CD1c-positive myeloid dendritic cell (primary cell): ENCODE data around the gene MARCHF2.

Source experiments
- DNase-seq: peaks from one replicate; pipeline ENCODE4 v3.0.0-alpha.2; 2016; ENCODE audit errors: extremely low spot score

The MARCHF2 gene

GRCh38 chr19:8387688-8388611 lies 25.2 kb upstream of the MARCHF2 start:
- no peak for DNase-seq

GRCh38 chr19:8388612-8388958 lies 24.5 kb upstream of the MARCHF2 start:
- no peak for DNase-seq

DNA sequence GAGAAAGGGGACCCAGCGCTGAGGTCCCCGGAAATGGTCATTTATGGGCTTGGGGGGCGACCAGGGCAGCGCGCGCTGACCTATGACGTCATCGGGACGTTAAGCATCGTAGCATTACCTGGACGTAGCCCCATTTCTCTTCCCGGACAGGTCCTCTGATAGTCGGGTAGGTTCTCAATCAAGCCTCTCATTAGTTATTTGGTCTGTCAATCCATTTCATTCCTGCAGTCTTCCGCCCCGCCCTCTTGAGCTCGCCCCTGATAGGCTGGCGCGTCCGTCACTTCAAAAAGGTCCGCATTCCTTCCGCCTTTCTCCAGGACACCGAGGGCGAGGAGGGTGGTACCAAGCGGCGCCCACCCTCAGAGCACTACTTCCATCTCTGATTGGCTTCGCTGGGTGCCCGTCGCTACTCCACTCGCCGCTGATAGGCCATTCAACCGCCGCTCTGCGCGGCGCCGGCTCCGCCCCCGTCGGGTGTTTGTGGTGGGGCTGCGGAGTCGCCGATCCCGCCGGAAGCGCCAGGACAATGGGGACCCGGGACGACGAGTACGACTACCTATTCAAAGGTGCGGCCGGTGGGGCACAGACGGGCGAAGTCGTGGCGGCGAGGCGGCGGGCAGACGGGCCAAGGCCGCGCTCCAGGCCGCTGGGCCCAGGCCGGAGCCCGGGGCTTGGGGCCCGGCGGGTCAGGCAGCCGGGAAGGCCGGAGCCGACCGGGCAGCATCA lies 23.1 kb upstream of the MARCHF2 start, which contains the start of gene RAB11B:
TSS of gene RAB11B (plus strand) at position 470 of the 726 bp plus-strand sequence. CDS start at position 527, 57 bp downstream.
- peak; percentile 99 for DNase-seq

DNA sequence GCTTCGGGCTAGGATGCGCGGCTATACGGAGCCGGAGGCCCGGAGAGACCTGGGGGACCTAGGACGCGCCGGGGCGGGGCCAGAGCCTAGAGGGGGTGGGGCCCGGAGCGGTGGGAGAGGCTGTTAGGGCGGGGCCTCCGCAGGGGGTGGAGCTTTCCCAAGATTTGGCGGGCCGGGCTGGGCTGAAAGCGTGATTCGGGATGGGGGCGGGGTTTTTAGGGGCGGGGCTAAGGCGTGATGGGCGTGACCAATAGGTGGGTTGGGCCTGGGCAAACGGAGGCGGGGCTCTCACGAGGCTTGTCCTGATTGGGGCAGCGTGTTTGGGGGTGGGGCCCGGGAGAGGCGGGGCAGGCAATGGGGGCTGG lies 22.5 kb upstream of the MARCHF2 start:
- DNase-seq = peak; percentile 95

- no peak for DNase-seq
Observed at GRCh38 chr19:8391198-8392016, 21.7 kb upstream of the MARCHF2 start.

DNA sequence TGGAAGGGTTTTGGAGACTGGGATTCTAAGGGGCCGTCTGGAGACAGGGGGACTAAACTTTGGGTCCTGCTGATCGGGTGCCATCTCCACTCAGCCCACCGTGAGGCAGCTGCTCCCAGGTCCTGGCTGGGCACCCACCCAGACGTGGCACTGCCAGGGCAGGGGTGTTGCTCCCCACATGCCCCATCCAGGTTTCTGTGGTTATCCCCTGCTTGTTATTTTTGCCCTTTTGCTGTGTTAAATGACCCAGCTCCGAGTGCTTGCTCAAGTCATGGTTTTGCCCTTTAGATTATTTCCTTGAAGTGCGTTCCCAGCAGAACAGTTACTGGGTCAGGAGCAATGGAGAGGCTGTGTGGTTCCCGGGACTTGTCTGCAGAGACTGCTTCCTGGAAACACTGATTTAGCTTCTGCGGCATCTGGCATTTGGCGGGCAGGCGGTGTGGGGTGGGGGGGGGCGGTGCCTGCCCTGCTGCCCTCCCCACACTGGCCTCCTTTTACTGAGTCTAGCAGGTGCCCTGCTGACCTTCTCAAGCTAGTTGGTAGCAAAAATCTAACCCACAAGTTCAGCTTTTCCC lies 21.0 kb upstream of the MARCHF2 start:
- DNase-seq = no peak

DNA sequence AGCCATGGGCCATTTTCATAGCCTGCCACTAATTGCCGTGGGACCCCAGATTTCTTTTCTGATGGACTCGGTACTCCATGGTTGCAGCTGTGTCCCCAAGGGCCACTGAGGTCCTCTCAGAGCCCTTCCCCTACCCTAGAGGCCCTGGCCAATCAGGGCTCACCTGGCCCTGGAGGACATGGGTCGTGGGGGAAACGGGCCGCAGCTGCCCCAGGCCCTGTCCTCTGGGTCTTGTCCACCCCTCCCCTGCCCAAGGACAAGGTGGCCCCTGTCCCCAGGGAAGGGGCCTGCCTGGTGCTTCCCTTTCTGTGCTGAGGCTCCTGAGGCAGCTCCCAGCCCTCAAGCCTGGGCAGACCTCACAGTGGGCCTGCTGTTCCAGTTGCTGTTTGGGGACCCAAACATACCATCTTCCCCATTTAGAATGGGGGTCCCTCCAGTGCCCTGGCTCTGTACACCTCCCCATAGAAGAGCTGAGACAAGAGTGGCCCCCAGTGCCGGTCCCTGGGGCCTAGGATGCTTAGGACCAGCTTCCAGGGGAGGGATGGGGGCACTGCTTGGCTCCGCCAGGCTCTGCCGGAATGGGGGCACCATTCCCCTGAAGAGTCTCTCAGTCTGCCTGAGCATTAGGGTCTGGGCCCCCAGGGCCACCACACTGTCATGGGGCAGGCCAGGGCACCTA lies 19.8 kb upstream of the MARCHF2 start:
- no peak for DNase-seq

DNA sequence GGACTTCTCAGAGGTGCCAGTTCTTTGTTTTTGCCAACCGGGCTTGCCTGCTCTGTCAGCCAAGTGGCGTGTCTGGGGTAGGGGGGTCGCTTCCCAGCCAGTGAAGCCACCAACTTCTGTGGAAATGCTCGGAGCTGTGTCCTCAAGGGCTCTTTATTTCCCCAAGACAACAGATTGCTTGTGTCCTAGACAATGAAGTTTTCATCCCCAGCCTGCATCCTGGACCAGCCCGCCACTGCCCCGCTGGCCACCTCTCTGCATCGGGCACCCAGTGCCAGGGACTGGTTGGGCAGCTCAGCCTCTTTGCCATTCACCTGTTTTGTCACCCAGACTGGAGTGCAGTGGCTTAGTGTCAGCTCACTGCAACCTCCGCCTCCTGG lies 19.2 kb upstream of the MARCHF2 start:
- DNase-seq = no peak

DNA sequence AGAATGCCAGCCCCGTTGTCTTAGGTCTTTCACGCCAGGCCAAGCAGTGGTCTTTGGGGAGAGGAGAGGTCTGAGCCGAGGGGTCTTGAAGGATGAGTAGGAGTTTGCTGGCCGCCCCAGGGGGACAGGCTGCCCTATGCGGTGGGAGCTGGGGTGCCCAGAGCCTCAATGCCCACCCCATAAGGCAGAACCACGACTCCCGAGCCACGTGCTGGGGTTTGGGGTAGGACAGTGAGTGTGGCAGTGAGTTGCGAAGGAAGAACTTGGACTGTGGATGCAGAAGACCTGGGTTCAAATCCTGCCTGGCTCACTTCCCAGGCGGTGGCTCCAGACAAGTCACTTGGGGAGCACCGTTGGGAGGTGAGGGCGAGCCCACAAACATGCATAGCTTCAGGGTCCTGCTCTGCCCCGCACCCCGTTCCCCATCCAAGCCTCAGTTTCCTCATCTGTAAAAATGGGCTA lies 17.5 kb upstream of the MARCHF2 start:
- DNase-seq = no peak

- no peak for DNase-seq
Observed at GRCh38 chr19:8396185-8396562, 16.9 kb upstream of the MARCHF2 start.

- DNase-seq = peak; percentile 61
Observed at GRCh38 chr19:8396563-8397203, 16.4 kb upstream of the MARCHF2 start.

- no peak for DNase-seq
Observed at GRCh38 chr19:8397271-8397670, 15.8 kb upstream of the MARCHF2 start.

DNA sequence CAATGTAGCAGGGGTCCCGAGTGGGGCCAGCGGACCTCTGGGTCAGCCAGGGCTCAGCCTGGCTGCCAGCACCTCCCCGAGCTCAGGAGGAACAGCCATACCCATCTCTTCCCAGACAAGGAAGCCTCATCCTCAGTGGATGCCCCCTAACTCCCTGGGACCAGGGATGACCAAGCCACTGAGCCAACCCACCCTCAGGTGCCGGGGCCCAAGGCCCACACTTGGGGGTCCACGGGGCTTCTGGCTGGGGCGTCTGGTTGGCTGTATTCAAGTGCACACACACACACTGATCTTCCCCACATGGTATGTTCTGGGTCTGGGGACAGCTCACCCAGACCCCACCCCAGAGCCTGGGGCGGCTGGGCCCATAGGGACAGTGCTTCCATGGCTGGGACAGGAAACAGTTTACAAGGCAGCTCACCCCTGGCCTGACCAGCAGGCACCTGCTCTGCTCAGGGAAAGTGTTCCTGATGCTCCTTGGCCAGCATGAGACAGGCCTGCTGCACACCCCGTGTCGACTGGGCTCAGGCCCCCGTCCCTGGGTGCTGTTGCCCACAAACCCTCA lies 15.3 kb upstream of the MARCHF2 start:
- DNase-seq = no peak

- no peak for DNase-seq
Observed at GRCh38 chr19:8398311-8398771, 14.8 kb upstream of the MARCHF2 start.

DNA sequence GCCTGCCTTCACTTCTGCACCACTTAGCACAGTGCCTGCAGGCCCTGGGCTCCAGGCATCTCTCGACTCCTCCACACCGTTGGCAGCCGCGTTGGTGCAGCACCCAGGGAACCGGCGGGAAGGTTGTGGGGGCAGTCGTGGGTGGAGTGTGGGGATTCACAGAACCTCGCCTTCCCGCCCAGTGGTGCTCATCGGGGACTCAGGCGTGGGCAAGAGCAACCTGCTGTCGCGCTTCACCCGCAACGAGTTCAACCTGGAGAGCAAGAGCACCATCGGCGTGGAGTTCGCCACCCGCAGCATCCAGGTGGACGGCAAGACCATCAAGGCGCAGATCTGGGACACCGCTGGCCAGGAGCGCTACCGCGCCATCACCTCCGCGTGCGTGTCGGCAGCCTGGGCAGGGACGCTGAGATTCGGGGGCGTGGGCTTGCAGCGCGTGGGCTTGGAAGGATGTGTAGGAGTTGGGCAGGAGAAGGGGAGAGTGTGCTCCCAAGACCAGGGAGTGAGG lies 13.4 kb upstream of the MARCHF2 start:
- no peak for DNase-seq

DNA sequence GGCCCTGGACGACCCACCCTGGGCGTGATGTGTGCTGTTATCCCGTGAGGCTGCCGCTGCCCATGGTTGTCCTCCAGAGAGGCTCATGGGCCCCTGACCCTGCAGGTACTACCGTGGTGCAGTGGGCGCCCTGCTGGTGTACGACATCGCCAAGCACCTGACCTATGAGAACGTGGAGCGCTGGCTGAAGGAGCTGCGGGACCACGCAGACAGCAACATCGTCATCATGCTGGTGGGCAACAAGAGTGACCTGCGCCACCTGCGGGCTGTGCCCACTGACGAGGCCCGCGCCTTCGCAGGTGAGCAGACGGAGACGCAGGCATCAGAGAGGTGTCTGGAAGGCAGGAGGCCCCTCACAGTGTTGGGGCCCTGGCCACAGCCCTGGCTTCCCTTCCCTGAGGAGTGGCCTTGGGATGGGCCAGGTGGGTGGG lies 11.1 kb upstream of the MARCHF2 start:
- DNase-seq = no peak

GRCh38 chr19:8403098-8403819 lies 9.8 kb upstream of the MARCHF2 start:
- DNase-seq = no peak

DNA sequence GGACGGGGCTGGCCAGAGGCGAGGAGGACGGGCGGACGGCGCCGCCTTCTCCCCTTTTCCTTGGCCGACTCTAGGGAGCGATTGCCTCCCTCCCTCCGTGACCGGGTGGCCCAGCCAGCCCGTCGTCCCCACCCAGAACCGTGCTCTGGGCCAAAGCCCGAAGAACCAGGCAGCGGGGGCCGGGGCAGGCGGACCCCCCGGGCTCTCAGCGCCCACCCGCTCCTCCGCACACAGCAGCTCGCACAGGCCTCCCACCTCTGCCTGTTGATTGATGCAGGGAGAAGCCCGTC lies 9.3 kb upstream of the MARCHF2 start:
- DNase-seq = no peak

GRCh38 chr19:8404391-8405151 lies 8.5 kb upstream of the MARCHF2 start:
- no peak for DNase-seq
